Mesenchymal stem cell (in vitro differentiated cells and primary cell): ENCODE data around the gene DPY19L3.

Experiments used
- DNase-seq: peaks from one replicate; pipeline ENCODE4 v3.0.0-alpha.2; 2013
- H2AFZ ChIP-seq: one replicate; pipeline ENCODE4 v1.6.1; 2013; ENCODE audit warnings: low read depth, mild to moderate bottlenecking, control low read depth, inconsistent platforms, low read length, moderate library complexity
- H2AK5ac ChIP-seq: 2 replicates; pipeline ENCODE4 v1.6.1; 2013; ENCODE audit warnings: low read length, moderate library complexity, mild to moderate bottlenecking, inconsistent platforms; ENCODE audit not compliant: severe bottlenecking
- H2BK120ac ChIP-seq: one replicate; pipeline ENCODE4 v1.6.1; 2013; ENCODE audit warnings: low read depth, mild to moderate bottlenecking, inconsistent platforms, low read length, moderate library complexity
- H2BK12ac ChIP-seq, 2 experiments: one replicate each; pipeline ENCODE4 v1.6.1; 2013; ENCODE audit warnings: inconsistent platforms in 2 of 2, low read length in 2 of 2, mild to moderate bottlenecking in 2 of 2, moderate library complexity in 2 of 2, control low read depth in 1 of 2
- H2BK15ac ChIP-seq: one replicate; pipeline ENCODE4 v1.6.1; 2013; ENCODE audit warnings: mild to moderate bottlenecking, low read depth, inconsistent platforms; ENCODE audit not compliant: poor library complexity, severe bottlenecking
- H2BK5ac ChIP-seq: 2 replicates; pipeline ENCODE4 v1.6.1; 2013; ENCODE audit warnings: low read depth, mild to moderate bottlenecking, low read length, control low read depth, inconsistent platforms; ENCODE audit not compliant: poor library complexity, severe bottlenecking
- H3K14ac ChIP-seq, 2 experiments: one replicate each; pipeline ENCODE4 v1.6.1; 2013; ENCODE audit warnings: inconsistent platforms in 2 of 2, low read length in 2 of 2, control low read depth in 1 of 2, mild to moderate bottlenecking in 1 of 2, moderate library complexity in 1 of 2
- H3K18ac ChIP-seq, 2 experiments: one replicate each; pipeline ENCODE4 v1.6.1; 2013; ENCODE audit warnings: inconsistent platforms in 2 of 2, low read length in 2 of 2, control low read depth in 1 of 2, low read depth in 1 of 2, mild to moderate bottlenecking in 1 of 2
- H3K23ac ChIP-seq, 2 experiments: one replicate each; pipeline ENCODE4 v1.6.1; 2013; ENCODE audit warnings: inconsistent platforms in 2 of 2, low read length in 2 of 2, mild to moderate bottlenecking in 2 of 2, moderate library complexity in 2 of 2, control low read depth in 1 of 2
- H3K27ac ChIP-seq: 2 replicates; pipeline ENCODE4 v1.5.1; 2013; ENCODE audit warnings: mild to moderate bottlenecking, moderate library complexity, low read length, control low read depth, inconsistent platforms; ENCODE audit not compliant: poor library complexity, severe bottlenecking
- H3K27me3 ChIP-seq, 2 experiments: 2 replicates each; pipeline versions ENCODE4 v1.6.1 to v1.7.0; 2013; ENCODE audit warnings: low read length in 2 of 2, mild to moderate bottlenecking in 2 of 2, moderate library complexity in 2 of 2, control low read depth in 1 of 2, inconsistent platforms in 1 of 2; ENCODE audit not compliant: control insufficient read depth in 1 of 2, insufficient read depth in 1 of 2
- H3K36me3 ChIP-seq, 2 experiments: 2 replicates each; pipeline versions ENCODE4 v1.6.1 to v1.7.0; 2013; ENCODE audit warnings: low read length in 2 of 2, control low read depth in 1 of 2, inconsistent platforms in 1 of 2, low read depth in 1 of 2, mild to moderate bottlenecking in 1 of 2; ENCODE audit not compliant: insufficient read depth in 2 of 2, control insufficient read depth in 1 of 2
- H3K4ac ChIP-seq, 2 experiments: one replicate each; pipeline ENCODE4 v1.6.1; 2013; ENCODE audit warnings: inconsistent platforms in 2 of 2, low read length in 2 of 2, mild to moderate bottlenecking in 2 of 2, moderate library complexity in 2 of 2, control low read depth in 1 of 2, low read depth in 1 of 2
- H3K4me1 ChIP-seq: 2 replicates; pipeline ENCODE4 v1.6.1; 2013; ENCODE audit warnings: low read depth, low read length, control low read depth; ENCODE audit not compliant: control insufficient read depth, insufficient read depth
- H3K4me2 ChIP-seq: 2 replicates; pipeline ENCODE4 v1.6.1; 2013; ENCODE audit warnings: low read length, mild to moderate bottlenecking, inconsistent platforms; ENCODE audit not compliant: poor library complexity, severe bottlenecking
- H3K4me3 ChIP-seq, 2 experiments: 2 replicates each; pipeline versions ENCODE4 v1.5.1 to v1.7.0; 2013; ENCODE audit warnings: low read length in 2 of 2, mild to moderate bottlenecking in 2 of 2, control low read depth in 1 of 2, low read depth in 1 of 2; ENCODE audit not compliant: insufficient read depth in 1 of 2
- H3K79me1 ChIP-seq: replicated peaks from 2 replicates; pipeline ENCODE4 v1.6.1; 2013; ENCODE audit warnings: mild to moderate bottlenecking, control low read depth, low read length, inconsistent platforms; ENCODE audit not compliant: poor library complexity, severe bottlenecking
- H3K9ac ChIP-seq: 2 replicates; pipeline ENCODE4 v1.7.0; 2013; ENCODE audit warnings: mild to moderate bottlenecking, low read length, moderate library complexity
- H3K9me3 ChIP-seq: 2 replicates; pipeline ENCODE4 v1.7.0; 2013; ENCODE audit warnings: mild to moderate bottlenecking, low read length; ENCODE audit not compliant: control insufficient read depth
- H4K8ac ChIP-seq: one replicate; pipeline ENCODE4 v1.6.1; 2013; ENCODE audit warnings: inconsistent platforms, mild to moderate bottlenecking, low read length, moderate library complexity
- H4K91ac ChIP-seq: one replicate; pipeline ENCODE4 v1.6.1; 2013; ENCODE audit warnings: mild to moderate bottlenecking, low read length, inconsistent platforms
- WGBS: methylation state at CpG from one replicate; pipeline ENCODE4 v1.1.7; 2013; ENCODE audit warnings: mixed read lengths; 5-methylcytosine and 5-hydroxymethylcytosine counted together

Gene DPY19L3

DNA sequence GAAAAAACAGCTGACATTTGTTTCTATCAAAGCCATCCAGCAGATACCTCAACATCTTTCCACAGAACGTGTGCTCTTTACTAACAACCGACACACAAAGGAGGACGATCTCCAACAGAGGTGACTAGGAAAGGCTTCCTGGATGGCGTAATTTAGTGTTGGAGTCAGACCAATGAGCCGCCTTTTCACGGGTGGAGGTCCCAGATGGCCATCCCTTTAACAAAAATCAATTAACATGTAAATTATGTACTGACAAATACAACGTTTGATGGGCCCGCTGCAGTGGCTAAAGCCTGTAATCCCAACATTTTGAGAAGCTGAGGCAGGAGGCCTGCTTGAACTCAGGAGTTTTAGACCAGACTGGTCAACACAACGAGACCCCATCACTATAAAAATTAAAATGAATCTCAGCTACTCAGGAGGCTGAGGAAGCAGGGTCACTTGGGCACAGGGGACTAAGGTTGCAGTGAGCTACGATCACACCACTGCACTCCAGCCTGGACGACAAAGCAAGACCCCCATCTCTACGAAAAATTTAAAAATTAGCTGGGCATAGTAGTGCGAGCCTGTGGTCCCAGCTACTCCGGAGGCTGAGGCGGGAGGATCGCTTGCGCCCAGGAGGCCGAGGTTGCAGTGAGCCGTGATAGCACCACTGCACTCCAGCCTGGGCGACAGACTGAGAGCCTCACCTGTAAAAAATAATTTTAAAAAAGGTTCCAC lies 1.2 kb upstream of the DPY19L3 start:
- Histone ChIP-seq H3K23ac (no peak overlapping the region), H3K36me3 (peaks cover 4 to 16% of the 10 kb centered on the region in 2 experiments), H3K27me3 (no peaks in the 10 kb centered on the region), H2BK15ac (no peak overlapping the region), H4K91ac (no peak overlapping the region), H3K27ac (no peak overlapping the region), H3K9ac (peak overlapping the region; percentile 100), H3K4me1 (peaks cover 9% of the 10 kb centered on the region), H3K14ac (no peak overlapping the region), H3K4me3 (peak overlapping the region; percentile 29 to 94), H2AFZ (no peak overlapping the region), H3K4me2 (peak overlapping the region; percentile 64), H3K4ac (peak overlapping the region in 1 of 2 experiments; percentile 44), H3K79me1 (peaks cover 24% of the 10 kb centered on the region), H2AK5ac (peak overlapping the region; percentile 34), H3K18ac (peak overlapping the region in 1 of 2 experiments; percentile 98), H4K8ac (peak overlapping the region; percentile 10), H2BK12ac (no peak overlapping the region), H3K9me3 (no peaks in the 10 kb centered on the region), H2BK5ac (no peak overlapping the region), H2BK120ac (no peak overlapping the region)
- DNase-seq: peak; percentile 31
- WGBS: 61% methylated on average over 19 of the region's 20 CpGs

DNA sequence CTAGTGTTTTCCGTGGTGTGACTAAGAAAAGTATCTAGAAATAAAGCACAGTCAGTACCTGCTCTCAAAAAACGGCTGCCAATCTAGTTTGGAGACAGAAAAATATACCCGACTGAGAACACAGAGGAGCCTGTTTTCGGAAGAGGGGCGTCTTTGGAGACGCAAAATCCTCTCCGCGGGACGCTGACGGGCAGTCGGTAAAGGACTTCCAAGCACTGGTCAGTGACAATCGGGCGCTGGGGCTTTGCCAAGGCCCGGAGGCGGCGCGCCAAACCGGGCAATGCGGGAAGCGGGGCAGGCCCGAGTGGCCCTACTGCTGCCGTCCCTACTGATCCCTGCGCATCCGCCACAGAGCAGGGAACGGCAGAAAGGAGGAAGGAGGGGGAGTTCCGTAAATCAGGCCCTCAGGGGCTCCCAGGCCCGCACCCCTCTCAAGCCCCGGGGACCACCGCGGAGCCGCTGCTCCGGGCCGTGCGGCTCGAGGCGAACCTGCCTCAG lies 588 bp upstream of the DPY19L3 start:
- Histone ChIP-seq H3K9ac (peak overlapping the region; percentile 100), H3K14ac (peak overlapping the region; percentile 77 to 99), H4K91ac (peak overlapping the region; percentile 99), H3K27me3 (no peaks in the 10 kb centered on the region), H3K4me3 (peak overlapping the region; percentile 86 to 94), H2BK120ac (peak overlapping the region; percentile 92), H2BK15ac (no peak overlapping the region), H2AFZ (no peak overlapping the region), H2BK5ac (peak overlapping the region; percentile 63), H2AK5ac (peak overlapping the region; percentile 83), H3K4ac (peak overlapping the region; percentile 64 to 97), H3K36me3 (peaks cover 10 to 22% of the 10 kb centered on the region in 2 experiments), H3K79me1 (peaks cover 28% of the 10 kb centered on the region), H3K18ac (peak overlapping the region; percentile 89 to 98), H2BK12ac (no peak overlapping the region), H3K9me3 (no peaks in the 10 kb centered on the region), H3K27ac (peak overlapping the region; percentile 84), H3K23ac (peak overlapping the region in 1 of 2 experiments; percentile 27), H4K8ac (peak overlapping the region; percentile 97), H3K4me2 (peak overlapping the region; percentile 64), H3K4me1 (peaks cover 9% of the 10 kb centered on the region)
- no peak for DNase-seq
- WGBS: under 1% methylated on average over 32 of the region's 36 CpGs

DNA sequence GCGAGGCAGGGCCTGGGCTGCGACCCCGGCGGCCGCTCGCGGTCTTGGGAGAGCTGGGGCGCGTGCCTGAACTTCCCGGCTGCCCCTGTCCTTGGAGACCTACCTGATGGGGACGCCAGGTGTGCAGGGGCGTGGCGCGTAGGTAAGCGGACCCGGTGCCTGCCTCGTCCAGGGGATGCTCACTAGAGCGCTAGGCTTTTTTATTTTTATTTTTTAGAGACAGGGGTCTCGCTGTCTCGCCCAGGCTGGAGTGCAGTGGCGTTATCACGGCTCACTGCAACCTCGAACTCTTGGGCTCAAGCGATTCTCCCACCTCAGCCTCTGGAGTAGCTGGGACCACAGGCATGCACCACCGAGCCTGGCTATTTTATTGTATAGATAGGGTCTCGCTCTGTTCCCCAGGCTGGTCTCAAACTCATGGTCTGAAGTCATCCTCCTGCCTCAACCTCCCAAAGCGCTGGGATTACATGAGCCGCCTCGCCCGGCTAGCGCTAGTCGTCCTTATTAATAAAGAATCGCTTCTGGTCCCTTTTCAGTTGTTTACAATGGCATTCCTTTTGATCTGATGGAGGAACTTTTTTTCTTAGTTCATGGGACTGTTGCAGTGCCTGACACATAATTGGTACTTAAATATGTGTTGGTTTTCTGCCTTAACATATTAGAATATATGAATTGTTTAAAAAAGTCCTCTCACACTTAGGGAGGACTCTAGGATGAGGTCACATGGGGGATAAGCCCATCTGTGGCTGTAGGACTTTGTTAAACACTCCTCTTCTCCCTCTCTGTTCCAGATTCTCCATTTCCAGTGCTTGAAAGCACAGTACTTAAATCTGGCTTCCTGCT lies 812 bp downstream of the DPY19L3 start:
- peak overlapping the region in 1 of 2 experiments; percentile 22 for H3K14ac ChIP-seq
- peak overlapping the region; percentile 45 to 83 for H3K4ac ChIP-seq
- peak overlapping the region; percentile 86 to 94 for H3K4me3 ChIP-seq
- H4K91ac ChIP-seq: no peak overlapping the region
- H2BK120ac ChIP-seq: no peak overlapping the region
- H4K8ac ChIP-seq: peak overlapping the region; percentile 70
- H3K27me3 ChIP-seq: no peaks in the 10 kb centered on the region
- H2AK5ac ChIP-seq: no peak overlapping the region
- peaks cover 10 to 36% of the 10 kb centered on the region in 2 experiments for H3K36me3 ChIP-seq
- H3K27ac ChIP-seq: no peak overlapping the region
- peak overlapping the region; percentile 78 to 81 for H3K18ac ChIP-seq
- H2BK12ac ChIP-seq: peak overlapping the region in 1 of 2 experiments; percentile 2
- H2BK5ac ChIP-seq: no peak overlapping the region
- peaks cover 9% of the 10 kb centered on the region for H3K4me1 ChIP-seq
- DNase-seq: peak; percentile 38
- H2BK15ac ChIP-seq: no peak overlapping the region
- H3K9ac ChIP-seq: peak overlapping the region; percentile 100
- peak overlapping the region; percentile 73 for H3K4me2 ChIP-seq
- H2AFZ ChIP-seq: no peak overlapping the region
- H3K9me3 ChIP-seq: no peaks in the 10 kb centered on the region
- H3K79me1 ChIP-seq: peaks cover 28% of the 10 kb centered on the region
- 1% methylated on average over 33 of the region's 33 CpGs for WGBS
- no peak overlapping the region for H3K23ac ChIP-seq
